NB4 (cell line): ENCODE data around the gene ZSWIM5.

Experiments
- CTCF ChIP-seq: IDR thresholded peaks from one replicate; pipeline ENCODE4 v1.5.1; 2012; ENCODE audit warnings: low read depth, low read length
- POLR2A ChIP-seq: IDR thresholded peaks from 2 replicates; pipeline ENCODE4 v1.6.1; 2011; ENCODE audit warnings: mild to moderate bottlenecking; ENCODE audit not compliant: insufficient read length; ENCODE audit errors: extremely low read depth

GRCh38 chr1:45084562-45084961 lies 121.8 kb downstream of the ZSWIM5 start:
- TF ChIP-seq CTCF (no peak), POLR2A (no peak)
